HG03025 (cell line): ENCODE results near the gene DEPDC5.
A peak's percentile ranks its signal among the peaks of the same experiment; 100 is the strongest.

Source experiments
- ATAC-seq: cut with Tn5 transposase; IDR thresholded peaks from one replicate; pipeline ENCODE4 v1.9.1; 2021; ENCODE audit warnings: mild to moderate bottlenecking, moderate library complexity; ENCODE audit not compliant: unreplicated experiment, low FRiP score

The DEPDC5 gene

DNA sequence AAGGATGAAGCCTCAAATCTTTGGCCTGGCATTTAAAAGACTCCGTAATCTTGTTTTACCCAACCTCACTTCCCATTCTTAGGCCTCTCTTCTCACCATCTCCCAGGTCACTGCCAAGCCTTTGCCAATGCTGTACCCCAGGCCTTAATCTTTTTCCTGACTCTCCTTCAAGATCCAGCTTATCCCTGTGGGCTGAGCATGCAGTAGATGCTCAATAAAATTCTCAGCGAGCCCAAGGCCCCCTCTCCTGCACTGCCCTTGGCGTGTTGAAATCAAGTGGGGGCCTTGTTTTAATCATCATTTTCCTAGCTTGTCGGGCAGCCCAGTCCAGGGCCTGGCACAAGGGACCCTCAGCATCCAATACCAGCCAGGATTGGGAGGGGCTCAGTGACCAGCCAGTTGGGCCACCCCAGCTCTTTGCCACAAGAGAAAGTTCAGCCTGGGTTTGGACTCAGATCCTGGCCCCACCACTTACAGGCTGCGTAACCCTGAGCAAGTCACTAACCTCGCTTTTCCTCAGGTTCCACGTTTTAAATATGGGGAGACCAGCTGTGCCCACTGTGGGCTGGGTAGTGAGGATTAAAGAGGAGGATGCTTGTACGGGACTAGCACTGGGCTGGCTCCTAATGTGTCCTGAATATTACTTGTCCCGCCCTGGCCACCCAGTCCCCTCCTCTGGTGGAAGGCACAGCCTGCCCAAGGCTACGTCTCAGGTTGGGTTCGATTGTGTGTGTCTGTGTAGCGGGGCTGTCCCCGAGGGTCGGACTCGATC, 189.6 kb downstream of the DEPDC5 start:
- ATAC-seq: no peak

DNA sequence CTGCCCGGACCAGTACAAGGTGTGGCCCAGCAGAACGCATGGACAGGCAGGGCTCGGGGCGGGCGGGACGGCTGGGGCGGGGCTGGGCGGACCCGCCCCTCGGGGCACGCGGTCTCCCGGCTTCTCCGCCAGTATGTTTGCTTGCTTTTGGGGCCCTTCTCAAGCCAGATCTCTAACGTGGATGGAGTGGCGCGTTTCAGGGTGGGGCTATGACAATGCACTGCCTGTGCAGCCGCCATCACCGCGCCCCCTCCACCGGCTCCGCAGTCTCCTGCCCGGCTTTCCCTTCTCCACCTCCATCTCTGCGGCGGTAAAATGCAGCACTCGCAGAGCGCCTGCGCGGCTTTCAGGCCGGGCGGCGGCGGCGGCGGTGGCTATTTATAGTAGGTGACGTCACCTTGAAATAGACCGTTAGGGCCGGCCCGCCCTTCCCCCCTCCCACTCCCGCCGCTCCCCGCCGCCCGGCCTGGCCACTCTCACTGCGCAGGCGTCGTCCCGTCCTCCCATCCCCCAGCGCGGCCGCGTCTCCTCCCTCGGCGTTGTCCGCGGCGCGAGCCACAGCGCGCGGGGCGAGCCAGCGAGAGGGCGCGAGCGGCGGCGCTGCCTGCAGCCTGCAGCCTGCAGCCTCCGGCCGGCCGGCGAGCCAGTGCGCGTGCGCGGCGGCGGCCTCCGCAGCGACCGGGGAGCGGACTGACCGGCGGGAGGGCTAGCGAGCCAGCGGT, 190.3 kb downstream of the DEPDC5 start, which contains the start of gene YWHAH:
TSS of gene YWHAH (plus strand) at position 558 of the 722 bp plus-strand sequence. CDS start 199 bp downstream, outside the sequence.
- ATAC-seq: peak; percentile 61

DNA sequence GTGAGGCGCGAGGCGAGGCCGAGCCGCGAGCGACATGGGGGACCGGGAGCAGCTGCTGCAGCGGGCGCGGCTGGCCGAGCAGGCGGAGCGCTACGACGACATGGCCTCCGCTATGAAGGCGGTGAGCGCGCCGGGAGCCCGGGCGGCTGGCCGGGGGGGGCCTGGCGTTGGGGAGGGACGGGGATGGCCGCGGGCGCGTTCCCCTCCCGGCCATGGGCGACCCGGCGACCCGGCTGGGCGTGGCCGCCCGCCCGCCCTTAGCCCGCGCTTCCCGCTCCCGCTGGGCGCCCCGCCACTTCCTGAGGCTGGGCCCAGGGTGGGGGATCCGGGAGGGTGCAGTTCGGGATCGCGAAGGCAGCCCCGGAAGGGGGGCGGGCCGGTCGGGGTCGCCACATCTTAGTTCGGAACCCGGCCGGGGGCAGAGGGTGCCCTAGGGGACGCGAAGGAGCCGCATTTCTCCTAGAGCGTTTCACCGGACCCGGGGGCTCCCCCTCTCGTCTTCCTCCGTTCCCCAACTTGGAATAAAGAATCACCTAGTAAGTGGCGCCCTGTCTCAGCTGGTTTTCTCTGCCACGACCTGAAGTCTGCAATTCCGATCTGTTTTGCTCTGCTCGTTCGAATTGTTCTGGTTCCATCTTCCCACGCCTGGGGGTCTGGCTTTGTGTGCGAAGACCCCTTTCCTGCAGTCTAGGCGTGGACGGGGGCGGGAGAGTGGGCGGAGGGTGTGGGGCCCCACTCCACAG, 191.1 kb downstream of the DEPDC5 start:
- ATAC-seq: peak; percentile 25

DNA sequence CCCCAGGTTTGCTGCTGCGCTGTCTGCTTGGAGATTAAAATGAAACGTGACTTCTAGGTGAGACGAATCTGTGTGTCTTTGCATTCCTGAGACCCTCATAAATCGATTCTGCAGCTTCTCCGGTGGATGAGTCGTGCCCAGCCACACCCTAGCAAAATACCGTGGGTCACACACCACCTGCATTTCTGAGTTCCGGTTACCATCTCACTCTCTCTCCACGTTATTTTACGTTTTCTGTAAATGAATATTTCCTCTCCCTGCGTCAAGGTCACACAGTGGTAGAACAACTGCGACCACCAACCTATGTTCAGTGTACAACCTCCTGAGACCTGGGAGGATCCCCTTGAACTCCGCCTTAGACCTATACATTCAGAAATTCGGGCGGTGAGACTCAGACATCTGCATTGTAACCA, 191.6 kb downstream of the DEPDC5 start:
- no peak for ATAC-seq

DNA sequence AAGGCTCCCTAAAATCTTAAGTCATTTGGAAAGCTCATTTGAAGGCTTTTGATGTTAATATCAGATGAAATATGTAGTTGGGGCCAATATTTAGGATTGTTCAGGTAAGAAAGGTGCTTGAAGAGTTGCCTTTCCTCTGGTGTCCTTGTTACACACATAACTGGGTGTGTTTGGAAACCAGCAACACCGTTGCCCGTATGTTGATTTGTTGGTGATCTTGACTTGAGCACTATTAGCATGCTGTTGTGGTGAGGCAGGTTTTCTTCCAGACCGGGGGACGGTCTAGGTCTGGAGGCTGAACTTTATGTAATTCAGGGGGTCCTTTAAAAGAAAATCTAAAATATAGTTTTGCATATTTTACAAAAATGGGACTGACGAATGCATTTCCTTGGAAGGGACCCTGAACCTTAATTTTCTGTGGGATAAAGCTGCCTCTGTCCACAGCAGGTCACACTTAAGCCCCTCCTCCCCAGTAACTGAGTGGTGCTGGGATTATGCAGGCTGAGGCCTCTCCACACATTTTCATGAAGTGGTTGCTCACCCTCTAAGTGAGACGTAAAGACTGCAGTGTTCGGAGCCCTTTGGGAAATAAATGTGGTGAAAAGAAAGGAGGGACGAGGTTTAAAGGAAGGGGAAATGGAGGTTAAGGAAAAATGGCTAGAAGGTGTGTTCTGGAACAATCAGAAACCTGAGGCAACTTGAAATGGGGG, 192.3 kb downstream of the DEPDC5 start:
- ATAC-seq: no peak

DNA sequence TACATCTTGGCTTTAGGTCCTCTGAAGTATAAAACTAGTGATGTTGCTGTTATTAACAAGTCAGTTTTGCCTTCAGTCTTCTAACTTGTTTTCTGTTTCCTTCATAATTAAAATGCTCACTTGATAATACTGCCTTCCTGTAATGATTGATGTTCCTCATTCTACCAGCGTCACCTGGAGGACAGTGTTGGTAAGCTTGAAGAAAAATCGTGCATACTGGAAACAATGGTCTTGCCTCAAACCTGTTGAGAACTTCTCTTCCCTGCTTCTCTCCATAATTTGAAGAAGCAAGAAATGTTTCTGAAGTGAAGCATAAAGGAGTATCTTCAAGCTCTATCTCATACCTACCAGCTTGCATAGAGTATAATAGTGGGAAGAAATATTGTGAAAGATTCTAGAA, 193.5 kb downstream of the DEPDC5 start:
- ATAC-seq: no peak

DNA sequence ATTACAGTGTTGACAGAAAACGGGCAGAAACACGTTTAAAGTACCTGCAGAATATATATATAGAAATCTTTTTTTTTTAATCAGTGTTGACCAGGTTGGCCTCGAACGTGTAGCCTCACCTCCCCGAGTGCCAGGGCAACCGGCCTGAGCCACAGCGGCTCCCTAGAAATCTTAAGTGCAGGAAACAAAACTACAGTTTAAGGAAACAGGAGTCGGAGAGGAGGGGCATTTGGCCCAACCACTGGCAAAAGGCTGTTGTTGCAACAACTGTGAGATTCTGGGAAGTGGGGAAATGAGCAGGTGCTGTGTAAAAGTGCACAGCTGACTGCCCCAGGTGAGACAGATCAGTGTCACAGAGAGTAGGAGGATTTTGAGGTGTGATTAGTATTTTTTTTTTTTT, 194.2 kb downstream of the DEPDC5 start:
- no peak for ATAC-seq

DNA sequence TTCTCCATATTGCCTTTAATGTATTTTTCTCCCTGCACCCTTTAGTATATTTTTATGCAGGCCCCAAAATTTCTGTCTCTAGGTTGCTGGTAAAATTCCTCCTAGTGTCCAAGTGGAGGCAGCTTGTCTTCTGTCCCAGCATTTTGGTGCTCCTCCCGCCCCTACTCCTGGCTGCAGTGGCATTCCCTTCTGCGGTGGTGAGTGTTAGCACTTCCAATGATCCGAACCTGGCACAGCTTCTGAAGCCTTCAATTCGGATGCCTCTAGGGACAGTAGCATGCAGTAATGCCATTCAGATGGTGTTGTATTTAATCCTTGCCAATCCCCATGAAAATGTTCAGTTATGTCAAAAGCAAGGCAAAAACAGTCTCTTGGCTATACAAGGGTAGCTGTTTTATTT, 196.4 kb downstream of the DEPDC5 start:
- no peak for ATAC-seq

DNA sequence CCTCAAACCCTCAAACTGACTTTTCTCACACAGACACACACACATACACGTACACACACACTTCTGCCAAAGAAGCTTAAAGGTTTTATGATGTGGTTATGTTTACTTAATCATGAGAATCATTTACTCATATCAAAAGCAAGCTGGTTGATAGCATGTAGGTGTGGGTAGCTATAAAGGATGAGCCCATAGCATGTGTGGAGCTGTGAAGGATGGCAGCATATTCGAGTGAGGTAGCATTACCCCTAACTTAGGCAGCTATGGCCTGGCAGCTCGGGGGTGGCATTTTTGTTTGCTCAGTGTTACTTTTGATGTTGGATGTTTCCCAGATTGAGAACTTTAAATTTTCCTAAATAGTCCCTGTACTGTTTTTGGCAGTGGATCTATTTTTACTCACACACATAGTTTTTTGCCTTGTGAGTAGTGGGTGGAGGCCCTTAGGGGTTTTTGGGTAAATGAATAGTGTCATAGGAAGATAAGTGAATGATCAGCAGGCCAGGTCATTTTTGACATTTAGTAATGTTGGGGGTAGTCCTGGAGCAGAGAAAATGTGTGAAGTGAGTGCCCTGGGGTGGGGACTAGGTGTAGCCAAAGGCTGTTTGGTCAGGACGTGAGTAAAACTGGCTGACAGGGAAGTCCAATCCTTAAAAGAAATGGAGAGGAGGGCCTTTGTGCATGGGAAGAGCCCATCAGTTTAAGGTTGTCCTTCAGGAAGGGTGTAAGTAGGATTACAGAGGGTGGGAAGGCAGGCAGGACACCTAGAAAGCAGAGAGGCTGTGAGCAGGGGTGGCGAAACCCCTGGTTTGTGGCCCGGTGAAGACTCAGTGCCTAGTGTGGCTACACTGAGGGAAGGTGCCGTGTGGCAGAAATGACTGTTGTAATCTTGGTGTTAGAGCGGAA, 197.6 kb downstream of the DEPDC5 start:
- no peak for ATAC-seq

DNA sequence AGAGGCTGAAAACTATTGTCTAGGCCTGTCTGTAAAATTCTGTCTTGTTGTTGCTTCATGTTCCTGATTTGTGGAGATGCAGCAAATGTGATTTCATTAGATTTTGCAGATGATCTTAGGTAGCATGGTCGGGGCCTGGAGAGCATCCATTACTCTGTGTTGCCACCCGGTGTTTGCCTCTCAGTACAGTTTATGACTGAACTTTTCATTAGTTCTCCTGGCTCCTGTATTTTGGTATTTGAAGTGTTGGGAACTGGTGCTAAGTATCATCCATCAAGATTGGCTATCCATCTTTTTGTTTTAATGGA, 198.2 kb downstream of the DEPDC5 start:
- ATAC-seq: no peak

DNA sequence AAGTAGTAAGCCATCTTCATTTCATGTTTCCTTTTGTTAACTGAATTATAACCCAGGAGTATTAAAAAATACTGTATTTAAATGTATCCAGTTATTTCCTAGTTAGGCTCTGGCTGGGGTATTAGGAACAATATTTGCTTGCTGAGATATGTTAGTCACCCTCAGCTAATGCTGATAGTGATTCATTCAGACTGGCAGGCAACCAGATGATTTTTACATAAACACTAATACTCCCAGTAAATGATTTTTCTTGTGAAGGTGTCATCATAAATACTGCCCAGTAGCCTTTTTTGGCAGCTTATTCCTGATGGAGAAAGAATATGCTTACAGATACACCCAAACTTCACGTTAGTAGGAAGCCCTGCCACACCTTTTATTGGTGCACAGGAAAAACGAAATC, 198.7 kb downstream of the DEPDC5 start:
- ATAC-seq: no peak

DNA sequence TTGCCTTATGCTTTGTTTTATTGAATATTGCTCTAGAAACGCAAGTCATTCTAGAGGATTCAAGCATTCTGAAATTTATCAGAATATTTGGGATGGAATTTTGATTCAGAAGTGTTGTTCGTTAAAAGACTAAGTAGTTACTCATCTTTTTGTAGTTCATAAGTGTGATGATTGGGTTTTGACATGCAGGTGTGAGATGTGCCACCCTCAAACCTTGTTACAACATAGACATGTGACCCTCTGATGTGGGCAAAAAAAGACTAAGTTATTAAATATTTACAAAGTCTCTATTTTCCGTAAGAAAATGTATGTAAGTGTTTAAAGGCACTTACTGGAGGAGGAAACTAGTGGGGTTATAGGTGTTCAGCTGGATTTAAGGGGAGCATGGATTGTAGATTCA, 199.4 kb downstream of the DEPDC5 start:
- ATAC-seq: no peak

DNA sequence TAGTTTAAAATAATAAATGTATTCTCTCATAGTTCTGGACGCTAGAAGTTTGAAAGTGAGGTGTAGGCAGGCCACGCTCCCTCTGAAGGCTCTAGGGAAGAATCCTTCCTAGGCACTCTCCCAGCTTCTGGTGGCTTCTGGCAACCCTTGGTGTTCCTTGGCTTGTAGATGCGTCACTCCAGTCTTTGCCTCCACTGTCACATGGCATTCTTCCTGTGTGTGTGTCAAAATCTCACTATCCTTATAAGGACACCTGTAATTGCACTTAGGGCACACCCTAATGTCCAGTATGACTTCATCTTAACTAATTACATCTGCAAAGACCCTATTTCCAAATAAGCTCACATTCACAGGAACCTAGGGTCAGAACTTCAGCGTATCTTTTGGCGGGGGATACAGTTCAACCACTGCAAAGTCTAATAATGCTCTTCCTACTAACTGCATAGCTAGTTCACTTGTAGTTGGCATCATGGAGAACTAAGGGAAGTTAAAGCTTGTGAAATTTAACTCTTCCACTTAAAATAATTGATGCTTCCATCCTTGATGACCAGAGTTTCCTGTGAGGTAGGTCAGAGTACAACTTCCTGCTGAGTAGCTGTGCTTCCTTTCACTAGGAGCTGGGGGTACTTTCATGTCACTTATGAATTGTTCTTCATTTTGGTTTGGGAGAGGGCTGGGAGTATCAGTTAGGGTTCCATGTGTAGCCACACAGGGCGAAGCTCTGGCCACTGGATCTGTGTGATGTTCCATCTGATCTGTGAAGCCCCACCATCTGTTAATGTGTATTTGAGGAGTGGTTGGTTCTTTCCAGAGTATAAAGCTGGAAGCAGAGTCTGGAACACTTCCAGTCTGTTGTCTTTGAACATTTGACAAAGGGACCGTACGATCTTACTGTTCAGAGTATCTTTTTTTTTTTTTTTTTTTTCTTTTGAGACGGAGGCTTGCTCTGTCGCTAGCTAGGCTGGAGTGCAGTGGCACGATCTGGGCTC, 201.0 kb downstream of the DEPDC5 start:
- no peak for ATAC-seq

DNA sequence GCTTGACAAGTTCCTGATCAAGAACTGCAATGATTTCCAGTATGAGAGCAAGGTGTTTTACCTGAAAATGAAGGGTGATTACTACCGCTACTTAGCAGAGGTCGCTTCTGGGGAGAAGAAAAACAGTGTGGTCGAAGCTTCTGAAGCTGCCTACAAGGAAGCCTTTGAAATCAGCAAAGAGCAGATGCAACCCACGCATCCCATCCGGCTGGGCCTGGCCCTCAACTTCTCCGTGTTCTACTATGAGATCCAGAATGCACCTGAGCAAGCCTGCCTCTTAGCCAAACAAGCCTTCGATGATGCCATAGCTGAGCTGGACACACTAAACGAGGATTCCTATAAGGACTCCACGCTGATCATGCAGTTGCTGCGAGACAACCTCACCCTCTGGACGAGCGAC, 202.5 kb downstream of the DEPDC5 start:
- ATAC-seq: no peak
